ENCODE measurements around the gene NR3C2.

Gene NR3C2
- total RNA-seq: 35.5 to 52.6 reads per million in 2 donors

GRCh38 chr4:148441986-148442831 lies at the start of gene NR3C2:
Gene NR3C2 (minus strand): TSS chr4:148442414.
- DNase-seq: peak; percentile 84 to 99 (median 97)

GRCh38 chr4:148487181-148487580 lies 45.0 kb upstream of the NR3C2 start:
- DNase-seq: no peak

GRCh38 chr4:148481636-148482035 lies 39.4 kb upstream of the NR3C2 start:
- DNase-seq: no peak

- no peak for DNase-seq
These were observed 35.1 kb upstream of the NR3C2 start for GRCh38 chr4:148477276-148477675.

- no peak for DNase-seq
These were observed 27.7 kb upstream of the NR3C2 start for GRCh38 chr4:148469938-148470337.

- no peak for DNase-seq
These were observed 12.6 kb upstream of the NR3C2 start for GRCh38 chr4:148454835-148455234.

- DNase-seq: no peak
These were observed 11.6 kb upstream of the NR3C2 start for GRCh38 chr4:148453833-148454232.

- DNase-seq: no peak
These were observed 10.8 kb upstream of the NR3C2 start for GRCh38 chr4:148452970-148453369.

GRCh38 chr4:148449921-148450320 lies 7.7 kb upstream of the NR3C2 start:
- DNase-seq: no peak

- DNase-seq: no peak
These were observed 5.9 kb upstream of the NR3C2 start for GRCh38 chr4:148448141-148448540.

GRCh38 chr4:148447681-148448080 lies 5.5 kb upstream of the NR3C2 start:
- peak in 2 of 5 experiments; percentile 15 to 30 for DNase-seq

GRCh38 chr4:148445860-148446330 lies 3.7 kb upstream of the NR3C2 start:
- no peak for DNase-seq

- peak; percentile 18 to 78 (median 65) for DNase-seq
These were observed 3.1 kb upstream of the NR3C2 start for GRCh38 chr4:148445071-148445859.

- DNase-seq: peak; percentile 14 to 53 (median 35)
These were observed 2.3 kb upstream of the NR3C2 start for GRCh38 chr4:148444296-148445070.

GRCh38 chr4:148443512-148444295 lies 1.5 kb upstream of the NR3C2 start:
- DNase-seq: peak in 4 of 5 experiments; percentile 11 to 36 (median 23)

- peak in 2 of 5 experiments; percentile 5 to 24 for DNase-seq
These were observed 758 bp upstream of the NR3C2 start for GRCh38 chr4:148442832-148443511.

GRCh38 chr4:148441624-148441985 lies 609 bp downstream of the NR3C2 start:
- no peak for DNase-seq

- DNase-seq: no peak
These were observed 4.2 kb downstream of the NR3C2 start for GRCh38 chr4:148438047-148438446.

- DNase-seq: no peak
These were observed 4.8 kb downstream of the NR3C2 start for GRCh38 chr4:148437439-148437838.

- no peak for DNase-seq
These were observed 5.7 kb downstream of the NR3C2 start for GRCh38 chr4:148436512-148436911.

GRCh38 chr4:148435654-148436406 lies 6.4 kb downstream of the NR3C2 start:
- DNase-seq: no peak

All from T-helper 2 cell (primary cell).